ENCODE results near the gene COLEC12. TPM values are rescaled to one million over a fixed set of nuclear protein-coding genes. Genes with fewer than 3 reads are reported as not detected.

COLEC12 gene
- total RNA-seq, 1 experiment from 2014 or later, result not detected

- Histone ChIP-seq H3K9me2 (ENCODE audit: insufficient read depth) (no peaks in the 10 kb centered on the region), H3K4me1 (ENCODE audit: control insufficient read depth in 1 of 2, insufficient read depth in 2 of 2, low read length in 2 of 2) (no peaks in the 10 kb centered on the region), H2AFZ (ENCODE audit: low read depth, low read length, poor library complexity, severe bottlenecking) (no peak overlapping the region), H3K4me3 (replicated peaks in 1 of 2; ENCODE audit: low read depth in 1 of 2, low read length in 2 of 2) (no peak overlapping the region), H3K9me3 (ENCODE audit: control insufficient read depth in 1 of 2, insufficient read depth in 1 of 2, low read depth in 1 of 2, low read length in 2 of 2) (no peaks in the 10 kb centered on the region), H3K79me2 (ENCODE audit: insufficient read depth, low read length) (no peaks in the 10 kb centered on the region), H3K4me2 (ENCODE audit: low read length) (no peak overlapping the region), H3K36me3 (ENCODE audit: control insufficient read depth in 1 of 2, insufficient read depth in 2 of 2, low read length in 2 of 2) (no peaks in the 10 kb centered on the region), H4K20me1 (ENCODE audit: insufficient read depth) (no peaks in the 10 kb centered on the region), H3K9ac (ENCODE audit: low read length) (no peak overlapping the region), H3K27me3 (ENCODE audit: insufficient read depth, low read length) (peaks cover 27% of the 10 kb centered on the region), H3K27ac (ENCODE audit: low read depth, low read length) (no peak overlapping the region)
- ChIA-PET POLR2A (no interaction called here), CTCF (no interaction called here), RAD21 (ENCODE audit: low non-redundant PET in 1 of 2, low total read pairs in 2 of 2, uncharacterized antibody in 2 of 2, unreplicated experiment in 2 of 2) (no interaction called here)
- no TSS peak for BruUV-seq (replicated peaks)
- DNase-seq (ENCODE audit: low read depth, low spot score) (no peak), ATAC-seq (no peak)
- no peak for TF ChIP-seq ATF3 (IDR thresholded peaks at IDR 0.05)
- TF ChIP-seq, protein P1, sequence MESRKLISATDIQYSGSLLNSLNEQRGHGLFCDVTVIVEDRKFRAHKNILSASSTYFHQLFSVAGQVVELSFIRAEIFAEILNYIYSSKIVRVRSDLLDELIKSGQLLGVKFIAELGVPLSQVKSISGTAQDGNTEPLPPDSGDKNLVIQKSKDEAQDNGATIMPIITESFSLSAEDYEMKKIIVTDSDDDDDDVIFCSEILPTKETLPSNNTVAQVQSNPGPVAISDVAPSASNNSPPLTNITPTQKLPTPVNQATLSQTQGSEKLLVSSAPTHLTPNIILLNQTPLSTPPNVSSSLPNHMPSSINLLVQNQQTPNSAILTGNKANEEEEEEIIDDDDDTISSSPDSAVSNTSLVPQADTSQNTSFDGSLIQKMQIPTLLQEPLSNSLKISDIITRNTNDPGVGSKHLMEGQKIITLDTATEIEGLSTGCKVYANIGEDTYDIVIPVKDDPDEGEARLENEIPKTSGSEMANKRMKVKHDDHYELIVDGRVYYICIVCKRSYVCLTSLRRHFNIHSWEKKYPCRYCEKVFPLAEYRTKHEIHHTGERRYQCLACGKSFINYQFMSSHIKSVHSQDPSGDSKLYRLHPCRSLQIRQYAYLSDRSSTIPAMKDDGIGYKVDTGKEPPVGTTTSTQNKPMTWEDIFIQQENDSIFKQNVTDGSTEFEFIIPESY (IDR thresholded peaks at IDR 0.05; ENCODE audit: extremely low read depth, insufficient replicate concordance, low read length), result no peak
- TF ChIP-seq SRF (IDR thresholded peaks at IDR 0.05; ENCODE audit: low read depth), result no peak
- TF ChIP-seq, protein P2, sequence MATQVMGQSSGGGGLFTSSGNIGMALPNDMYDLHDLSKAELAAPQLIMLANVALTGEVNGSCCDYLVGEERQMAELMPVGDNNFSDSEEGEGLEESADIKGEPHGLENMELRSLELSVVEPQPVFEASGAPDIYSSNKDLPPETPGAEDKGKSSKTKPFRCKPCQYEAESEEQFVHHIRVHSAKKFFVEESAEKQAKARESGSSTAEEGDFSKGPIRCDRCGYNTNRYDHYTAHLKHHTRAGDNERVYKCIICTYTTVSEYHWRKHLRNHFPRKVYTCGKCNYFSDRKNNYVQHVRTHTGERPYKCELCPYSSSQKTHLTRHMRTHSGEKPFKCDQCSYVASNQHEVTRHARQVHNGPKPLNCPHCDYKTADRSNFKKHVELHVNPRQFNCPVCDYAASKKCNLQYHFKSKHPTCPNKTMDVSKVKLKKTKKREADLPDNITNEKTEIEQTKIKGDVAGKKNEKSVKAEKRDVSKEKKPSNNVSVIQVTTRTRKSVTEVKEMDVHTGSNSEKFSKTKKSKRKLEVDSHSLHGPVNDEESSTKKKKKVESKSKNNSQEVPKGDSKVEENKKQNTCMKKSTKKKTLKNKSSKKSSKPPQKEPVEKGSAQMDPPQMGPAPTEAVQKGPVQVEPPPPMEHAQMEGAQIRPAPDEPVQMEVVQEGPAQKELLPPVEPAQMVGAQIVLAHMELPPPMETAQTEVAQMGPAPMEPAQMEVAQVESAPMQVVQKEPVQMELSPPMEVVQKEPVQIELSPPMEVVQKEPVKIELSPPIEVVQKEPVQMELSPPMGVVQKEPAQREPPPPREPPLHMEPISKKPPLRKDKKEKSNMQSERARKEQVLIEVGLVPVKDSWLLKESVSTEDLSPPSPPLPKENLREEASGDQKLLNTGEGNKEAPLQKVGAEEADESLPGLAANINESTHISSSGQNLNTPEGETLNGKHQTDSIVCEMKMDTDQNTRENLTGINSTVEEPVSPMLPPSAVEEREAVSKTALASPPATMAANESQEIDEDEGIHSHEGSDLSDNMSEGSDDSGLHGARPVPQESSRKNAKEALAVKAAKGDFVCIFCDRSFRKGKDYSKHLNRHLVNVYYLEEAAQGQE (IDR thresholded peaks at IDR 0.05; ENCODE audit: low read depth), result no peak
- TF ChIP-seq EGR1 (IDR thresholded peaks at IDR 0.05; ENCODE audit: low read depth), result no peak
- TF ChIP-seq JUND (IDR thresholded peaks at IDR 0.05), result no peak
- no peak for TF ChIP-seq FOSL1 (IDR thresholded peaks at IDR 0.05; ENCODE audit: low read depth)
- no peak for TF ChIP-seq CTCF (IDR thresholded peaks at IDR 0.05 in 2 of 3, conservative IDR thresholded peaks at IDR 0.05 in 1 of 3; ENCODE audit: borderline replicate concordance in 1 of 3, insufficient read depth in 1 of 3, low read depth in 2 of 3, low read length in 2 of 3)
- no peak for TF ChIP-seq SP1 (IDR thresholded peaks at IDR 0.05; ENCODE audit: low read depth)
- no peak for TF ChIP-seq SIN3A (IDR thresholded peaks at IDR 0.05; ENCODE audit: low read depth)
- TF ChIP-seq CEBPB (IDR thresholded peaks at IDR 0.05; ENCODE audit: low read depth), result no peak
- no peak for TF ChIP-seq ZNF274 (IDR thresholded peaks at IDR 0.05; ENCODE audit: low read depth, low read length)
- no peak for TF ChIP-seq YY1 (IDR thresholded peaks at IDR 0.05; ENCODE audit: extremely low read depth, insufficient replicate concordance, low read depth, low read length)
- no peak for TF ChIP-seq CBX3 (IDR thresholded peaks at IDR 0.05; ENCODE audit: low read depth)
- TF ChIP-seq ELF1 (IDR thresholded peaks at IDR 0.05; ENCODE audit: borderline replicate concordance, low read depth), result no peak
- no peak for TF ChIP-seq TCF7L2 (IDR thresholded peaks at IDR 0.05; ENCODE audit: borderline replicate concordance, extremely low read depth, insufficient read depth, insufficient read length)
- intact Hi-C loops (cut with micrococcal nuclease), result no loop called here
These were observed 37.1 kb downstream of the COLEC12 start for GRCh38 chr18:463403-463802.

Data from HCT116 (cell line).